AG10803 (cell line): ENCODE results near the gene S100A16.
"Not testable (repeated sequence)": the region's sequence is repeated elsewhere in the genome, so short reads cannot be mapped to it uniquely, and the experiment has no call there.

Source experiments
- DNase-seq: peaks from one replicate; pipeline ENCODE4 v3.0.0; 2010; ENCODE audit warnings: low read depth
- H3K4me3 ChIP-seq: 2 replicates; pipeline ENCODE4 v1.5.1; 2011; ENCODE audit warnings: mild to moderate bottlenecking, low read length, control low read depth
- CTCF ChIP-seq: conservative IDR thresholded peaks from 2 replicates; pipeline ENCODE4 v1.5.1; 2011; ENCODE audit warnings: mild to moderate bottlenecking, low read length, control low read depth, inconsistent platforms

Gene S100A16

GRCh38 chr1:153563483-153563901, 49.4 kb downstream of the S100A16 start:
- DNase-seq = no peak
- TF ChIP-seq CTCF = no peak
- no peak overlapping the region for H3K4me3 ChIP-seq

DNA sequence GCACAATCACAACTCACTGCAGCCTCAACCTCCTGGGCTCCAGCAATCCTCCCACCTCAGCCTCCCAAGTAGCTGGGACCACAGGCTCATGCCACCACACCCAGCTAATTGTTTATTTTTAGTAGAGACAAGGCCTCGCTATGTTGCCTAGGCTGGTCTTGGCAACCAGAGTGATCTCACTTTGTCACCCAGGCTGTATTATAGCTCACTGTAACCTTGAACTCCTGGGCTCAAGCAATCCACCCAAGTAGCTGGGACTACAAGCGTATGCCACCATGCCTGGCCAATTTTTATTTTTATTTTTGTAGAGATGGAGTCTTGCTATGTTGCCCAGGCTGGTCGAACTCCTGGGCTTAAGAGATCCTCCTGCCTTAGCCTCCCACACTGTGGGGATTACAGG, 50.9 kb downstream of the S100A16 start:
- H3K4me3 ChIP-seq, DNase-seq: not testable (repeated sequence)

DNA sequence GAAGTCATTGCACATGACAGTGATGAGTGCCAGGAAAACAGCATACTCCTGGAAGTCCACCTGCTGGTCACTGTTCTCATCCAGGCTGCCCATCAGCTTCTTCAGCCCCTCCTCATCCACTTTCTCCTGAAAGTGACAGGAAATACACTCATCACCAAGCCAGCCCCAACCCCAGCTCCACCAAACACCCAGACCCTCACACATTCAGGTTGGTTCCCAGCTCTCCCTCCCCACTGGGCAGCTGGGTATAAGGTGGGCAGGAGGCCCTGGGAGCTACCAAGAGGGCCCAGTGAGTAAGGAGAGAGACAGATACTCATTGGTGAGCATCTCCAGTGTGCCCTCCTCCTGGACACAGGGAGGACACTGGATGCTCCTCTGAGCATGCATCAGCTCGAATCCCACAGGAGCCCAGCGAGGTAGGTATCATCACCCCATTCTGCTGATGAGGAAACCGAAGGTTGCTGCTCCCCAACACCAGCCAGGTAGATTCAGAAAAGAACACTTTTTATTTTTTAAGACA, 51.4 kb downstream of the S100A16 start:
- TF ChIP-seq CTCF = no peak
- no peak overlapping the region for H3K4me3 ChIP-seq
- no peak for DNase-seq

- no peak overlapping the region for H3K4me3 ChIP-seq
- no peak for TF ChIP-seq CTCF
- no peak for DNase-seq
These were observed 52.0 kb downstream of the S100A16 start for GRCh38 chr1:153560771-153561465.

DNA sequence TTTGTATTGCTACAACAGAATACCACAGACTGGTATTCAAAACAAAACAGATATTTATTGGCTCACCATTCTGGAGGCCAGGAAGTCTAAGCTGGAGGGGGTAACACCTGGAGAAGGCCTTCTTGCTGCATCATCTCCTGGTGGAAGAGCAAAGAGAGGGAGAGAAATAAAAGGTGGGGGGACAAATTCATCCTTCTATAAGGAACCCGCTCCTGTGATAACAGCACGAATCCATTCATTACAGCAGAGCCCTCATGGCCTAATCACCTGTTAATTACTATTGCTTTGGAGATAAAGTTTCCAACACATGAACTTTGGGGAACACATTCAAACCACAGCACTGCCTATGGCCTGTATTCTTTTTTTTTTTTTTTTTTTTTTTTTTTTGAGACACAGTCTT, 52.7 kb downstream of the S100A16 start:
- TF ChIP-seq CTCF = no peak
- no peak overlapping the region for H3K4me3 ChIP-seq
- no peak for DNase-seq

DNA sequence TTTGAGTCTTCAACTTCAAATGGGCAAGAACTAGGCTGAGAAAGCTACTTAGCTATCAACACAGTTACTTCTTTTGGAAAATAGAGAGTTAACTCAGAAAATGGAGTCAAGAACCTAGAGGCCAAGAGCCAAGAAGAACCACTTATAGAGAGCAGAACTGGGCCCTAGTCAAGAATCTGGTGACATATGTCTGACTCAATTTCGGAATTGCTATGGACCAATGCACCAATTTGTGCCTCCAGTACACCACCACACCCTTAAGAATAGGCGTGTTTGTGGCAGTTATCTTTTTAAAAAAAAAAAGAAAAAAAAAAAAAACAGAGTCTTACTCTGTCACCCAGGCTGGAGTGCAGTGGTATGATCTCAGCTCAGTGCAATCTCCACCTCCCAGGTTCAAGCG, 55.1 kb downstream of the S100A16 start:
- no peak overlapping the region for H3K4me3 ChIP-seq
- TF ChIP-seq CTCF = no peak
- no peak for DNase-seq
